Astrocyte (in vitro differentiated cells and primary cell): Measurements from ENCODE around the gene RCCD1. TPM values are rescaled to one million over a fixed set of nuclear protein-coding genes. Genes with fewer than 3 reads are reported as not detected.

Experiments
- DNase-seq: peaks from one replicate; pipeline ENCODE4 v3.0.0-alpha.2; 2010; ENCODE audit warnings: low read depth
- FAIRE-seq: peaks from 2 replicates; lab custom pipeline; 2011; peaks lifted over from hg19 to GRCh38; lab: Jason Lieb, UNC
- H2AFZ ChIP-seq: 2 replicates; pipeline ENCODE4 v1.6.0; 2012; ENCODE audit warnings: low read depth, low read length, inconsistent platforms
- H3K27ac ChIP-seq: 2 replicates; pipeline ENCODE4 v1.5.1; 2011; ENCODE audit warnings: low read depth, low read length, inconsistent platforms
- H3K27me3 ChIP-seq: 2 replicates; pipeline ENCODE4 v1.6.0; 2011; ENCODE audit warnings: low read length, inconsistent platforms; ENCODE audit not compliant: insufficient read depth
- H3K36me3 ChIP-seq: 2 replicates; pipeline ENCODE4 v1.5.1; 2011; ENCODE audit warnings: low read length, inconsistent platforms; ENCODE audit not compliant: insufficient read depth
- H3K4me1 ChIP-seq: 2 replicates; pipeline ENCODE4 v1.5.1; 2011; ENCODE audit warnings: low read length, inconsistent platforms; ENCODE audit not compliant: insufficient read depth
- H3K4me2 ChIP-seq: 2 replicates; pipeline ENCODE4 v1.6.0; 2012; ENCODE audit warnings: low read length, inconsistent platforms
- H3K4me3 ChIP-seq: 2 replicates; pipeline ENCODE4 v1.5.1; 2011; ENCODE audit warnings: low read depth, mild to moderate bottlenecking, low read length, inconsistent platforms; ENCODE audit not compliant: insufficient read depth
- H3K79me2 ChIP-seq: 2 replicates; pipeline ENCODE4 v1.6.0; 2012; ENCODE audit warnings: mild to moderate bottlenecking, low read length, inconsistent platforms; ENCODE audit not compliant: insufficient read depth
- H3K9ac ChIP-seq: 2 replicates; pipeline ENCODE4 v1.6.0; 2012; ENCODE audit warnings: mild to moderate bottlenecking, low read length, inconsistent platforms
- H3K9me3 ChIP-seq: 2 replicates; pipeline ENCODE4 v1.5.1; 2012; ENCODE audit warnings: low read depth, mild to moderate bottlenecking, low read length, inconsistent platforms; ENCODE audit not compliant: insufficient read depth
- H4K20me1 ChIP-seq: 2 replicates; pipeline ENCODE4 v1.6.0; 2012; ENCODE audit warnings: low read length, inconsistent platforms; ENCODE audit not compliant: insufficient read depth
- H3K27ac Mint-ChIP-seq: one replicate; pipeline ENCODE4 v1.8.0; 2021; ENCODE audit warnings: mild to moderate bottlenecking, mixed read lengths; ENCODE audit not compliant: unreplicated experiment
- H3K27me3 Mint-ChIP-seq: one replicate; pipeline ENCODE4 v1.8.0; 2021; ENCODE audit warnings: low read depth, mixed read lengths; ENCODE audit not compliant: unreplicated experiment
- H3K36me3 Mint-ChIP-seq: one replicate; pipeline ENCODE4 v1.8.0; 2021; ENCODE audit warnings: low read depth, mixed read lengths; ENCODE audit not compliant: unreplicated experiment
- H3K4me1 Mint-ChIP-seq: one replicate; pipeline ENCODE4 v1.8.0; 2021; ENCODE audit warnings: low read depth, mixed read lengths; ENCODE audit not compliant: unreplicated experiment
- H3K4me3 Mint-ChIP-seq: one replicate; pipeline ENCODE4 v1.8.0; 2021; ENCODE audit warnings: mild to moderate bottlenecking, moderate library complexity, mixed read lengths; ENCODE audit not compliant: unreplicated experiment
- H3K9me3 Mint-ChIP-seq: one replicate; pipeline ENCODE4 v1.8.0; 2021; ENCODE audit warnings: mild to moderate bottlenecking, mixed read lengths; ENCODE audit not compliant: unreplicated experiment
- EZH2 ChIP-seq: IDR thresholded peaks from 2 replicates; pipeline ENCODE4 v1.6.1; 2012; ENCODE audit warnings: mild to moderate bottlenecking, low read length, inconsistent platforms; ENCODE audit not compliant: insufficient read depth
- total RNA-seq: library from RNA; stranded (reverse); gene quantifications from 2 replicates; pipeline ENCODE4 v1.2.1, GENCODE V29; 2021
- TF ChIP-seq, protein P1 (sequence below): IDR thresholded peaks from 2 replicates; pipeline ENCODE4 v1.5.1; 2011; ENCODE audit warnings: low read depth, mild to moderate bottlenecking, inconsistent platforms, low read length, moderate library complexity; ENCODE audit not compliant: insufficient read depth

The RCCD1 gene
- total RNA-seq, 1 donor from 2014 or later: 6.8 TPM

- Mint-ChIP-seq H3K4me1 (no peaks in the 10 kb centered on the region), H3K4me3 (no peak overlapping the region), H3K27me3 (no peaks in the 10 kb centered on the region), H3K36me3 (peaks cover 33% of the 10 kb centered on the region), H3K27ac (no peak overlapping the region), H3K9me3 (no peaks in the 10 kb centered on the region)
- FAIRE-seq (no peak), DNase-seq (no peak)
- TF ChIP-seq, protein P1, sequence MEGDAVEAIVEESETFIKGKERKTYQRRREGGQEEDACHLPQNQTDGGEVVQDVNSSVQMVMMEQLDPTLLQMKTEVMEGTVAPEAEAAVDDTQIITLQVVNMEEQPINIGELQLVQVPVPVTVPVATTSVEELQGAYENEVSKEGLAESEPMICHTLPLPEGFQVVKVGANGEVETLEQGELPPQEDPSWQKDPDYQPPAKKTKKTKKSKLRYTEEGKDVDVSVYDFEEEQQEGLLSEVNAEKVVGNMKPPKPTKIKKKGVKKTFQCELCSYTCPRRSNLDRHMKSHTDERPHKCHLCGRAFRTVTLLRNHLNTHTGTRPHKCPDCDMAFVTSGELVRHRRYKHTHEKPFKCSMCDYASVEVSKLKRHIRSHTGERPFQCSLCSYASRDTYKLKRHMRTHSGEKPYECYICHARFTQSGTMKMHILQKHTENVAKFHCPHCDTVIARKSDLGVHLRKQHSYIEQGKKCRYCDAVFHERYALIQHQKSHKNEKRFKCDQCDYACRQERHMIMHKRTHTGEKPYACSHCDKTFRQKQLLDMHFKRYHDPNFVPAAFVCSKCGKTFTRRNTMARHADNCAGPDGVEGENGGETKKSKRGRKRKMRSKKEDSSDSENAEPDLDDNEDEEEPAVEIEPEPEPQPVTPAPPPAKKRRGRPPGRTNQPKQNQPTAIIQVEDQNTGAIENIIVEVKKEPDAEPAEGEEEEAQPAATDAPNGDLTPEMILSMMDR: no peak
- no peak for TF ChIP-seq EZH2
- Histone ChIP-seq H3K9me3 (no peaks in the 10 kb centered on the region), H3K4me1 (no peaks in the 10 kb centered on the region), H3K4me2 (no peak overlapping the region), H4K20me1 (peaks cover 2% of the 10 kb centered on the region), H3K9ac (no peak overlapping the region), H3K79me2 (no peaks in the 10 kb centered on the region), H3K36me3 (peaks cover 45% of the 10 kb centered on the region), H3K27me3 (no peaks in the 10 kb centered on the region), H3K27ac (no peak overlapping the region), H3K4me3 (no peak overlapping the region), H2AFZ (no peak overlapping the region)
Measured at GRCh38 chr15:90947577-90948357, 6.9 kb upstream of the RCCD1 start.

- no peaks in the 10 kb centered on the region for H3K27me3 ChIP-seq
- FAIRE-seq: no peak
- no peak overlapping the region for H3K4me3 ChIP-seq
- no peaks in the 10 kb centered on the region for H3K79me2 ChIP-seq
- Mint-ChIP-seq H3K27me3 (no peaks in the 10 kb centered on the region), H3K27ac (no peak overlapping the region), H3K36me3 (peaks cover 34% of the 10 kb centered on the region), H3K9me3 (no peaks in the 10 kb centered on the region), H3K4me1 (no peaks in the 10 kb centered on the region), H3K4me3 (no peak overlapping the region)
- H2AFZ ChIP-seq: no peak overlapping the region
- DNase-seq: no peak
- H3K4me2 ChIP-seq: no peak overlapping the region
- H3K36me3 ChIP-seq: peaks cover 41% of the 10 kb centered on the region
- H3K27ac ChIP-seq: no peak overlapping the region
- TF ChIP-seq, protein P1: no peak
- no peak for TF ChIP-seq EZH2
- H3K9me3 ChIP-seq: no peaks in the 10 kb centered on the region
- no peak overlapping the region for H3K9ac ChIP-seq
- H4K20me1 ChIP-seq: no peaks in the 10 kb centered on the region
- no peaks in the 10 kb centered on the region for H3K4me1 ChIP-seq
Measured at GRCh38 chr15:90948506-90948905, 6.2 kb upstream of the RCCD1 start.
